Measurements from ENCODE around the gene TNFRSF8.

GRCh38 chr1:12178511-12178910 lies 115.4 kb downstream of the TNFRSF8 start:
- TF ChIP-seq, protein P1, sequence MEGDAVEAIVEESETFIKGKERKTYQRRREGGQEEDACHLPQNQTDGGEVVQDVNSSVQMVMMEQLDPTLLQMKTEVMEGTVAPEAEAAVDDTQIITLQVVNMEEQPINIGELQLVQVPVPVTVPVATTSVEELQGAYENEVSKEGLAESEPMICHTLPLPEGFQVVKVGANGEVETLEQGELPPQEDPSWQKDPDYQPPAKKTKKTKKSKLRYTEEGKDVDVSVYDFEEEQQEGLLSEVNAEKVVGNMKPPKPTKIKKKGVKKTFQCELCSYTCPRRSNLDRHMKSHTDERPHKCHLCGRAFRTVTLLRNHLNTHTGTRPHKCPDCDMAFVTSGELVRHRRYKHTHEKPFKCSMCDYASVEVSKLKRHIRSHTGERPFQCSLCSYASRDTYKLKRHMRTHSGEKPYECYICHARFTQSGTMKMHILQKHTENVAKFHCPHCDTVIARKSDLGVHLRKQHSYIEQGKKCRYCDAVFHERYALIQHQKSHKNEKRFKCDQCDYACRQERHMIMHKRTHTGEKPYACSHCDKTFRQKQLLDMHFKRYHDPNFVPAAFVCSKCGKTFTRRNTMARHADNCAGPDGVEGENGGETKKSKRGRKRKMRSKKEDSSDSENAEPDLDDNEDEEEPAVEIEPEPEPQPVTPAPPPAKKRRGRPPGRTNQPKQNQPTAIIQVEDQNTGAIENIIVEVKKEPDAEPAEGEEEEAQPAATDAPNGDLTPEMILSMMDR (IDR thresholded peaks at IDR 0.05; ENCODE audit: low read length), result no peak
- no peak for TF ChIP-seq EZH2 (IDR thresholded peaks at IDR 0.05; ENCODE audit: borderline replicate concordance, low read length)
